Heart left ventricle (tissue), 16 donors: ENCODE data around the gene JPH2. TPM values are rescaled to one million over a fixed set of nuclear protein-coding genes. Genes with fewer than 3 reads are reported as not detected.

ENCODE experiments used
- ATAC-seq, 4 donors: fragments of 200-7000 bp; cut with Tn5 transposase; one replicate each; pipeline ENCODE4 v1.9.1; 2020 to 2022; ENCODE audit warnings: moderate library complexity in 4 of 4, mild to moderate bottlenecking in 3 of 4, moderate number of reproducible peaks in 1 of 4
- DNase-seq, 5 donors: peaks; one replicate each; pipeline ENCODE4 v3.0.0-alpha.2; 2020
- H3K27ac ChIP-seq, 12 donors: fragments of 200-600 bp; sonication (generic) in 4 of 12; one replicate each; pipeline versions ENCODE4 v1.5.0 to v1.8.0; 2016 to 2022; ENCODE audit warnings: mild to moderate bottlenecking in 2 of 12
- H3K27me3 ChIP-seq, 9 donors: fragments of 200-600 bp; sonication (generic) in 2 of 9; one replicate each; pipeline versions ENCODE4 v1.5.1 to v1.8.0; 2016 to 2022; ENCODE audit warnings: mild to moderate bottlenecking in 3 of 9
- H3K36me3 ChIP-seq, 9 donors: fragments of 200-600 bp; sonication (generic) in 2 of 9; one replicate each; pipeline versions ENCODE4 v1.5.0 to v1.8.0; 2018 to 2022; ENCODE audit warnings: mild to moderate bottlenecking in 2 of 9
- H3K4me1 ChIP-seq, 12 donors: fragments of 200-600 bp; sonication (generic) in 4 of 12; one replicate each; pipeline versions ENCODE4 v1.5.0 to v1.8.0; 2016 to 2022; ENCODE audit warnings: mild to moderate bottlenecking in 3 of 12
- H3K4me3 ChIP-seq, 12 donors: fragments of 200-600 bp; sonication (generic) in 4 of 12; one replicate each; pipeline versions ENCODE4 v1.5.0 to v1.8.0; 2017 to 2022; ENCODE audit warnings: mild to moderate bottlenecking in 9 of 12, moderate library complexity in 4 of 12
- H3K9me3 ChIP-seq, 12 donors: fragments of 200-600 bp; sonication (generic) in 4 of 12; one replicate each; pipeline versions ENCODE4 v1.5.0 to v1.8.0; 2016 to 2022; ENCODE audit warnings: mild to moderate bottlenecking in 1 of 12
- POLR2A ChIP-seq, 2 donors: fragments of 450-650 bp; IDR thresholded peaks; one replicate each; pipeline ENCODE4 v1.6.1; 2017; ENCODE audit warnings: antibody characterized with exemption in 2 of 2, mild to moderate bottlenecking in 2 of 2, moderate library complexity in 2 of 2
- WGBS, 4 donors: extraction: QIAGEN DNeasy Blood & Tissue Kit in 2 of 4; methylation state at CpG; one replicate each; pipeline versions ENCODE4 v1.1.5 to v1.1.7; 2013 to 2018; 5-methylcytosine and 5-hydroxymethylcytosine counted together
- intact Hi-C, 10 donors: fragments of 100-400 bp; cut with DNase I; formaldehyde crosslinking; loops; one replicate each; pipeline versions ENCODE4 v1.11.1 to v1.14.2; 2022
- polyA plus RNA-seq, 2 donors: library from polyadenylated mRNA; stranded (reverse); fragments of 200-250 nt; gene quantifications; one replicate each; pipeline ENCODE4 v1.2.3, GENCODE V29; 2013
- total RNA-seq, 9 donors: library from RNA; depleted of rRNA in 2 of 9; stranded (reverse); fragments of >200 nt in 2 of 9; fragmentation: NEBNext Ultra II Directional in 3 of 9; extraction: Animal tissue kit (Norgen Biotek cat#: 25700) in 3 of 9; gene quantifications; one replicate each; pipeline versions ENCODE4 v1.1.0 to v1.2.4, GENCODE V29; 2016 to 2023
- TF ChIP-seq, protein P1 (sequence below), 12 donors: fragments of 200-600 bp; sonication (generic) in 4 of 12; IDR thresholded peaks; one replicate each; pipeline versions ENCODE4 v1.5.0 to v1.8.0; 2018 to 2022; ENCODE audit warnings: antibody characterized with exemption in 12 of 12, mild to moderate bottlenecking in 5 of 12
- donor health status: ischemic (EF 13 %, LVEDD 7.1; RV severe dilation, severe dysfunction).
- donor health status: healthy with polysubstance abuse.
- donor health status: DM: no; HTN: yes; CAD: no.
- donor health status: DM: no; HTN: no; CAD: no.
- donor health status: ischemic (EF 25% LVEDD 6.9; RV normal size, moderate dysfunction).
- donor health status: ischemic (EF 25% LVEDD 5.7; RV mildly dilated, moderate dysfunction).
- donor health status: healthy.
- donor health status: DM: yes; HTN: yes; CAD: no.
- donor health status: ischemic (EF 35%, LVEDD 5.7; RV mildly dilated, moderate dysfunction).
- donor health status: nonischemic (EF 11% LVEDD 7.7; RV severe dilation, severe dysfunction).
- donor health status: DM: yes; HTN: yes; CAD: no.
- donor health status: PGD.
- donor health status: ischemic (EF 29% LVEDD 5.4; RV normal size, mild dysfunction).
- donor health status: nonischemic (EF 23%, LVEDD 6.1; RV moderate dilation, normal function).

JPH2 gene
- total and polyA plus RNA-seq, 11 donors: 99.5 to 219 (median 155) TPM

DNA sequence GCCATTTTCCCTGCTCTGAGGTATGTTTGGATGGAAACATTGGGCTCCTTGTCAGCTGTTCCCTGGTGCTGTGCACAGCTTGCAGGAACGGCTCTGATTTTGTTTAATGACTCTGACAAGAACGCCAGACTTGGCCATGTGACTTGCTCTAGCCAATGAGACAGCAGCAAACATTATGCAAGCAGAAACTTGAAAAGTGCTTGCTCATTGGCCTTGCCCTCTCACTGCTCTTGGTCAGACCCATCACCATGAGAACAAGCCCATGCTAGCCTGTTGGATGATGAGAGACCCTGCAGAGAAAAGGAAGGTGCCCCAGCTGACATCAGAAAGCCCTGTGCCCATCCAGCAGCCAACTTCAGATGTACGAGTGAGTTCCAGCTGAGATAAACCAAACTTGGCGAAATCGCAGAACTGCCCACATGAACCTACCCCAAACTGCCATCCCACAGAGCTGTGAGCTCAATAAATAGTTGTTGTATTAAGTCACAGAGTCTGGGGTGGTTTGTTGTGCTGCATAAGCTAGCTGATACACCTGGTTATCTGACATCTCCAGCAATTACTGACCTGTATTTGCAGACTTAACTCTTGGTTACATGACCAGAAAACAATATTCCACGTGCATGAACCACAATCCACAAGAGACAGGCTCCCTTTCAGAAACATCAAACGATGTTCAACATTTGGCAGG, 96.9 kb downstream of the JPH2 start:
- H3K27ac ChIP-seq: no peak overlapping the region
- H3K36me3 ChIP-seq: no peaks in the 10 kb centered on the region
- DNase-seq (no peak), ATAC-seq (no peak)
- TF ChIP-seq, protein P1, sequence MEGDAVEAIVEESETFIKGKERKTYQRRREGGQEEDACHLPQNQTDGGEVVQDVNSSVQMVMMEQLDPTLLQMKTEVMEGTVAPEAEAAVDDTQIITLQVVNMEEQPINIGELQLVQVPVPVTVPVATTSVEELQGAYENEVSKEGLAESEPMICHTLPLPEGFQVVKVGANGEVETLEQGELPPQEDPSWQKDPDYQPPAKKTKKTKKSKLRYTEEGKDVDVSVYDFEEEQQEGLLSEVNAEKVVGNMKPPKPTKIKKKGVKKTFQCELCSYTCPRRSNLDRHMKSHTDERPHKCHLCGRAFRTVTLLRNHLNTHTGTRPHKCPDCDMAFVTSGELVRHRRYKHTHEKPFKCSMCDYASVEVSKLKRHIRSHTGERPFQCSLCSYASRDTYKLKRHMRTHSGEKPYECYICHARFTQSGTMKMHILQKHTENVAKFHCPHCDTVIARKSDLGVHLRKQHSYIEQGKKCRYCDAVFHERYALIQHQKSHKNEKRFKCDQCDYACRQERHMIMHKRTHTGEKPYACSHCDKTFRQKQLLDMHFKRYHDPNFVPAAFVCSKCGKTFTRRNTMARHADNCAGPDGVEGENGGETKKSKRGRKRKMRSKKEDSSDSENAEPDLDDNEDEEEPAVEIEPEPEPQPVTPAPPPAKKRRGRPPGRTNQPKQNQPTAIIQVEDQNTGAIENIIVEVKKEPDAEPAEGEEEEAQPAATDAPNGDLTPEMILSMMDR (IDR thresholded peaks at IDR 0.05): no peak
- TF ChIP-seq POLR2A (IDR thresholded peaks at IDR 0.05): no peak
- peaks cover 0 to 19% (median 0%) of the 10 kb centered on the region in 9 donors for H3K27me3 ChIP-seq
- H3K4me3 ChIP-seq: no peak overlapping the region
- intact Hi-C loops: loop anchor here in 4 of 10 donors (5.0 to 10.0 kb wide), 3 partner anchors 245 to 645 kb away; no protein-coding TSS in a partner anchor
- H3K9me3 ChIP-seq: no peaks in the 10 kb centered on the region
- H3K4me1 ChIP-seq: peaks cover 0 to 6% (median 0%) of the 10 kb centered on the region in 12 donors
- WGBS, 4 donors: 50 to 71% (median 65%) methylated on average over 4 to 7 of the region's 7 CpGs

DNA sequence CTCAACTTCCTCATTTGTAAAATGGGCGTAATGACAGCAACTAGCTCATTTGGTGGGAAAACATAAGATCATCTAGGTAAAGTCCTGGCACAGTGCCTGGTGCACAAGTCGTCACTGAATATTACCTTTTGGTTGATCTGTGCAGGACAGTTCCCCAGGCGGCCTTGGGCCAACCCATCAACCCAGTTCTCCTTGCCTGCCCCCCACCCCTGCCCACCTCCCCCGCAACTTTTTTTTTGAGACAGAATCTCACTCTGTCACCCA, 99.2 kb downstream of the JPH2 start:
- 82 to 93% (median 88%) methylated on average over 4 of the region's 4 CpGs for WGBS, 4 donors
- Histone ChIP-seq H3K36me3 (no peaks in the 10 kb centered on the region), H3K27ac (no peak overlapping the region), H3K4me1 (peaks cover 0 to 9% (median 0%) of the 10 kb centered on the region in 12 donors), H3K9me3 (no peaks in the 10 kb centered on the region), H3K27me3 (peaks cover 0 to 7% (median 0%) of the 10 kb centered on the region in 9 donors), H3K4me3 (no peak overlapping the region)
- intact Hi-C loops: loop anchor here in 4 of 10 donors (5.0 to 10.0 kb wide), 3 partner anchors 243 to 643 kb away; no protein-coding TSS in a partner anchor
- no peak for DNase-seq
- no peak for ATAC-seq
- no peak for TF ChIP-seq POLR2A (IDR thresholded peaks at IDR 0.05)
- TF ChIP-seq, protein P1 (IDR thresholded peaks at IDR 0.05): no peak

DNA sequence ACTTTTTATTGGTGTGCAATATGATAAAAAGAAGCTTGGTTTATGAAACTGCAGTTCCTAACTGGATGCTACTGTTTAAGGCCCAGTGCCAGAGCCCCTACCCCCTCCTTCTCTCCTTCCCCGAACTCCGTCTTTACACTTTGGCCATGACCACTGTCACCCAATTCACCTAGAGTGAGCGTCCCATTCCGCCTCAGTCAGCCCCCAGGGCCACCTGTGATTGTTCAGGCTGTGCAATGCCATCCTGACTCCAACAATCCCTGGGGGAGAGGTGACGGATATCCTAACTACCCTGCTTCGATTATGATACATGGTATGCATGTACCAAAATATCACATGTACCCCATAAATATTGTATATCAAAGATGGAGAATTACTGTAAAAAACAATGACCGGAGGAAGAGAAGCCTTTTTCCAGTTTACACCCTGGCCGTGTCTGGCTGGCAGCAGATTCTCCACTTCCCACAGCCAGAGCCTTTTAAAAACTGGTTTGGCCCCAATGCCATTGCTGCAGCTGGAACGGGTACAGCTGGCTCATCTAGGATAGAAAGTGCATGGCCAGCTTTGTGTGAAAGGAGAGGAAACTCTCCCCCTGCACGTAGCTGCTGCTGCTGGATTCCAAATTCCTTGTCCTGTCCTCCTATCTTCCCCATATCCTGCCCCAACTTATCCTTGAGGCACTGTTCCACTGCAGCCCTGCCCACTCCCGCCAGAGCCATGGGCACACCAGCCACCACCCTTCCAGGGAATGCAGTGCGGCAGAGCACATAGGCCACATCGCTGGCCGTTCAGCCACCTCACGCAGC, 99.7 kb downstream of the JPH2 start:
- no peak for TF ChIP-seq POLR2A (IDR thresholded peaks at IDR 0.05)
- TF ChIP-seq, protein P1 (IDR thresholded peaks at IDR 0.05): no peak
- Histone ChIP-seq H3K4me3 (no peak overlapping the region), H3K36me3 (no peaks in the 10 kb centered on the region), H3K9me3 (no peaks in the 10 kb centered on the region), H3K27me3 (peaks cover 0 to 7% (median 0%) of the 10 kb centered on the region in 9 donors), H3K27ac (no peak overlapping the region), H3K4me1 (peaks cover 0 to 12% (median 0%) of the 10 kb centered on the region in 12 donors)
- DNase-seq: no peak
- WGBS, 4 donors: 66 to 77% (median 72%) methylated on average over 15 of the region's 15 CpGs
- intact Hi-C loops: loop anchor here in 4 of 10 donors (5.0 to 10.0 kb wide), 3 partner anchors 242 to 642 kb away; no protein-coding TSS in a partner anchor
- ATAC-seq: peak in 1 of 4 donors; percentile 15
